Renal cortex interstitium (tissue), 3 donors: ENCODE data around the gene GLDN. TPM values are rescaled to one million over a fixed set of nuclear protein-coding genes. Genes with fewer than 3 reads are reported as not detected.

Experiments used
- polyA plus RNA-seq, 3 donors: library from polyadenylated mRNA; unstranded; fragments of 120-200 nt; gene quantifications; one replicate each; pipeline ENCODE4 v1.2.1, GENCODE V29; 2013; ENCODE audit not compliant: insufficient read length in 3 of 3

GLDN gene
- polyA plus RNA-seq, 3 donors: 0.07 to 0.29 (median 0.25) TPM

Other genes starting within 250 kb of the GLDN start
- gene TNFAIP8L3, start 246.7 kb upstream of the GLDN start, polyA plus RNA-seq: 1 to 10 TPM; 1.8 to 2.5 (median 2.0) TPM
- gene CYP19A1, start 3.1 kb upstream of the GLDN start, polyA plus RNA-seq: under 1 TPM in 1 of 3 donors, not detected in 2; 0.37 TPM